GM19099 (cell line): ENCODE measurements around the gene NFATC1.

Experiments used
- POLR2A ChIP-seq: IDR thresholded peaks from 3 replicates; pipeline ENCODE4 v1.6.1; 2011; ENCODE audit warnings: low read depth; ENCODE audit not compliant: insufficient read length; ENCODE audit errors: extremely low read depth

The NFATC1 gene

DNA sequence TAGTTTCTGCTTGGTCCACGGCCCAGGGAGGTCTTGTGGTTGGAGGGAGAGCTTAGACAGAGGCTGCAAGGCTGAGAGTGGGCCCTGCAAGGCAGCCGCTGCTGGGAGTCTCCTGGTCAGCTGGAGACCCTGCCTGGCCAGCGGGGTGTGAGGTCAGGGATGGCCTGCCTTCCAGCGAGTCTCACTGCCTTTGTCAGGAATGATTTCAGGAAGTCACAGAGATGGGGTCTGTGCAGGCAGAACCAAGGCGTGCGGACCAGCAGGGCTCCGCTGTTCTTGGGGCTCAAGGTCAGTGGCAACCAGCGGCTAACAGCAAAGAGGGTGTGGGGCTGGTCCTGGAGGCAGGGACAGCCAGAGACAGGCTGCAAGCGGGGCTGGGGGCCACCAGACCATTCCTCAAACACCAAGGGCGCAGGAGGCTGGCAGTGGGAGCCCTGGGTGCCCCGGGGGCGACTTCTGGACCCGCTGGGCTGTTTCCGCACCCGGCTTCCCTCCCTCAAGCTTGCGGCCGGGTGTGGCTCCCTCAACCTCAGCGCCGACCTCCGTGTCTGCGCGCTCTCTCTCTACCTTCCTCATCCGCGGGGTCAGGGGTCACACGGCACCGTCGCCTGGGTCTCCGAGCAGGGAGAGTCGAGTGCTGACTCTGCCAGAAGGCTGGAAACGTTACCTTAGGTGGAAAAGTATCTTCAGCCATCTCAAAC is 159.4 kb downstream of the NFATC1 start:
- no peak for TF ChIP-seq POLR2A

DNA sequence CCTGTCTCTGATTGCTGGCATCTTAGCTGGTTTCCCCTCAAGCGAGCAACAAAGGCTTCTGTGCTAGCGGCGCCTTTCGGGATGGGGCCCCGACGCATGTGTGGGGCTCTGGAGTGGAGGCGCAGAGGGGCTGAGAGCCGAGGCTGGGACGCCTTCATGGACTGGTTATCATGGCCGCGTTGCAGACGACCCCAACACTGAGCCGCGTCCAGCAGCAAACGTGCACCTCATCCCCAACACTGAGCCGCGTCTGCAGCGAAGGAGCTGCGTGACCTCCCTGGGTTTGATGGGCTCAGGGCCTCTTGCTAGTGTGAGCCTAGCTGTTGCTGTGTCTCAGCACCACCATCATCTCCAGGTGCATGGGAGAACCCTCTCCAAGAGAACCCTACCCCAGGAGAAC is 160.2 kb downstream of the NFATC1 start:
- no peak for TF ChIP-seq POLR2A

DNA sequence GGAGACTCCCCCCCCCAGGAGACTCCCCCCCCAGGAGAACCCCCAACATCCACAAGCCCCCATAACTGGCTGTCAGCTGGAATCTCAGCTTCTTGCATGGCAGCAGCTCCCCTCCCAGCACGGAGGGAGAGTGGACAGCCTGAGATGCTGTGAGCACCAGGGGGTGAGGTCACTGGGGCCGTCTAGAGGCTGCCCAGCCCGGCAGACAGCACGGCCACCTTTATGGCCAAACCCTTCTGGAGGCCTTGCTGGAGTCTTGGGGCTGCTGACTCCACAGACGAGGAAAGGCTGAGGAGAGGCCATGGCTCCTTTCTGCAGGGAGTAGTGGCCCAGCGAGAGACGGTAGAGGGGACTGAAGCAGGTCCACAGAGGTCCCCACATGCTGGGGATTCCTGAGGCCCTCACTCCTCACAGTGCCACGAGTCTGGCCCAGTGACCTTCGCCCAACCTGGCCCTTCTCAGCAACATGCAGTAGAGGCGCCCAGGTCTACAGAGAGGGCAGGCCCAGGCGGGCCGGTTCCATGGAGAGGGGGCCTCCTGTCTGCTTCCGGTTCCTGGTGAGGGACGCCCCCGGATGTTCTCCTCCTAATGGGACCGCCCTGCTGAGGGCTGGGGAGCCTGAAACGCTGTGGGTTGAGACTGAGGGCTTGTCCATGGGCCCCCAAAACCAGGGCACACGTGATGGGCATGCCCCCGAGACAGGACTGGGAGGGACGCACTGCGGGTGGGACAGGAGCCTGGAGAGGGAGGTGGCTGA is 161.3 kb downstream of the NFATC1 start:
- no peak for TF ChIP-seq POLR2A

DNA sequence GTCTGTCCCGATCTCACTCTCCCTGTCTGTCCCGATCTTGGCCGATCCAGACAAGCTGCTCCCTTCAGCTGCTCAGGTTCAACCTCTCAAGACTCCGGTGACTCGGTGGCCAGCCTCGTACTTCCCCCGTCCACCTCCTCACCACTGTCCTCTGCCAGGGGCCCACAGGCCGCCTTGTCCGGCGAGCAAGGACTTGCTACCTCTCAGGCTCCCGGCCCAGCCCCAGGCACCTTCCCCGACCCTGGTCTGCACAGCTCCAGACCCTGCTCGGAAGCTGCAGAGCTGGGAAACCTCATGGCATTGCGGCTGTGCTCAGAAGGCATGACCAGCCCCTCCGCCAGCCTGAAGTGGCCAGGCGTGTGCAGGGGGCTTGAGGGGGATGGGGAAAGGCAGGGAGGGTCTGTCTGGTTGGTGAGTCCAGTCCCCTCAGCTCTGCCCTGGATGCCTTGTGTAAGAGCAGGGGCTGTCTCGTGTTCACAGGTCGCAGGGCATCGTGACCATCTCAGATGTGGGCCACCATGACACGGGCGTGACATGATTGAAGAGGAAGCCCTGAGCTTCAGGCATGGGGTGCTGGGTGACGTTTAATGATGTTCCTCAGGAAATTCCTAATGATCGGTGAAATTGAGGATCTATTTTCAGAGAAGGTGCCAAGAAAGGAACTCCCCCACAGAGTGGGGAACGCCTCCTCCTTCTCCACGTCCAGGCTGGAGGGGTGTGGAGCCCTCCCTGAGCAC is 162.6 kb downstream of the NFATC1 start:
- TF ChIP-seq POLR2A = no peak

DNA sequence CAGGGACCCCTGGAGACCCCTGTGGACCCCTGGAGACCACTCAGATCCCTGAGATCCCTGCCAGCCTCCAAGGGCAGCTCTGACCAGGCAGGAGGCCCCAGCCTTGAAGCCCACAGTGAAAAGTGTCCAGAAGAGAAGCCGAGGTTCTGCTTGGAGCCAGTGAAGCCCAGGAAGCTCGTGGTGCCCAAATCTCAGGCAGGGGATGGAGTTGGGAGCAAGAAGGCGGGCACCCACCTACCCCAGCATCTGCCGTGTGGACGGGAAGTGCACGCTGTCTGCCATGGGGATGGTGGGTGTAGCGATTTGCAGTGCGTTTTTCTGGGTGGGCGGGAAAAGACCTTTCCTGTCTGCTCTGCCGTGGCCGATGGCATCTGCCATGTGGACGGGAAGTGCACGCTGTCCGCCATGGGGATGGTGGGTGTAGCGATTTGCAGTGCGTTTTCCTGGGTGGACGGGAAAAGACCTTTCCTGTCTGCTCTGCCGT is 163.2 kb downstream of the NFATC1 start:
- no peak for TF ChIP-seq POLR2A

DNA sequence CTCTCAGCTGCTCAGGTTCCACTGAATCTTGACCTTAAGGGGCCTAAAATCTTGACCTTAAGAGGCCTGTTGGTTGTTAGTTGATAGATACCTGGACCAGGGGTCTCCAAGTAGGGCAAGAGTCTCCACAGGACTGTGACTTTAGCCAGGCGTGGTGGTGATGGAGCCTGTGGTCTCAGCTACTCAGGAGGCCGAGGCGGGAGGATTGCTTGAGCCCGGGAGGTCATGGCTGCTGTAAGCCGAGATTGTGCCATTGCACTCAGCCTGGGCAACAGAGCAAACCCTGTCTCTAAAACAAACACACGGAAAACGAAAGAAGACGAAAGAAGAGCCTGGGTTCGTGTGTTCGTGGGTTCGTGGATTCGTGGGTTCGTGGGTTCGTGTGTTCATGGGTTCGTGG is 163.7 kb downstream of the NFATC1 start:
- no peak for TF ChIP-seq POLR2A

DNA sequence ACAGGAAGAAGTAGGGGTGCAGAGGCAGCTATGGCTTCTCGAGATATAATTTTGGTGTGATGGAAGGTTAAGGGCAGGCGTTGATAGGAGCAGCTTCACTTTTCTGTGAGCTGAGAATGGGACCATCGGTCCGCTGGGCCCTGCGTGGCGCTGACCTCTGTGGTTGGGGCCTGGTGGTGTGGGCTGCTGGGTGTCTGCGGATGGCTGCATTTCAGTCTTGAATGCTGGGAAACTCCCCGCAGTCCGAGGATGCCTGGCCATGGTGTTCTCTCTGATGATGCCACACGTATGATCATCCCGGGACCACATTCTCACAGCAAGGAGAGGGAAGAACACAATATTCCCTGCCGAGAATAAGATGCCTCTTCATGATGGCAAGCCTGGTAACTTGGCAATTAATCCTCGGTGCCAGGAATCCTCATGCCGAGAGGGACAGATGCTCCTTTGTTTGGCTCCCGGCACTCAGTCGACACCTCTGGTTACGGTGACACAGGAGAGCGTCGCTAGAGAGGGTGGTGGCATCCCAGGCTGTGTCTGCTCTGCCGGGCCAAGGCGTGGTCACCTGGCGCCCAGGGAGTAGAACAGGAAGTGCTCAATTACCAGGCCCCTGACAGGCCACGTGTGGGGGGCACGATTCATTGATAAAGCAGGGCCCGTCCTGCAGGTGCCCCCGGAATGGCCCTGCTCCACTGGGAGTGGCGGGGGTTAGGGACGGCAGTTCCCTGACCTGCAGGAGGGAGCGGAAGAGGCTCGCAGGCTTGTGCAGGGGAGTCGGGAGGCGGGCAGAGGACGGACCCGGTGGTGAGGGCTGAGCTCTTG is 164.5 kb downstream of the NFATC1 start:
- TF ChIP-seq POLR2A = no peak

DNA sequence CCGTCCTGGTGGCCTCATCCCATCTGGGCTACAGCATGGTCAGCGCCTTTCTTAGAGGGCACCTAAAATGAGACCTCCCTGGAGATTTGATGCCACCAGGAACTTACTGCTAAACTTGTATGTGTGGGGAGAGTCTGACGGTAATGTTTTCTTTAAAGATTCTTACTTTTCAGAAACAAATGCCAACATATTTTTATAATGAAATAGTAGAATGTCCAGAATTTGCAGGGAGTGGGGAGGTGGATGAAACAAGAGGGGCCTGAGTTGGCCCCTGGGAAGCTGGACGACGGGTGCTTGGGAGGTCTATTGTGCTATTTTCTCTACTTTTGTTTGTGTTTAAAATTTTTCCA is 165.1 kb downstream of the NFATC1 start:
- no peak for TF ChIP-seq POLR2A

DNA sequence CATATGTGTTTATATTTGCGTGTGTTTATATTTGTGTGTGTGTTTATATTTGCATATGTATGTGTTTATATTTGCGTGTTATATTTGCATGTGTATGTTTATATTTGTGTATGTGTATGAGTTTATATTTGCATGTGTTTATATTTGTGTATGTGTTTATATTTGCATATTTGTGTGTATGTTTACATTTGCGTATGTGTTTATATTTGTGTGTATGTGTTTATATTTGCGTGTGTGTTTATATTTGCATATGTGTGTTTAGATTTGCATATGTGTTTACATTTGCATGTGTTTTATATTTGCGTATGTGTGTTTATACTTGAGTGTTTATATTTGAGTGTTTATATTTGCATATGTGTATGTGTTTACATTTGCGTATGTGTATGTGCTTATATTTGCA is 168.2 kb downstream of the NFATC1 start:
- no peak for TF ChIP-seq POLR2A

DNA sequence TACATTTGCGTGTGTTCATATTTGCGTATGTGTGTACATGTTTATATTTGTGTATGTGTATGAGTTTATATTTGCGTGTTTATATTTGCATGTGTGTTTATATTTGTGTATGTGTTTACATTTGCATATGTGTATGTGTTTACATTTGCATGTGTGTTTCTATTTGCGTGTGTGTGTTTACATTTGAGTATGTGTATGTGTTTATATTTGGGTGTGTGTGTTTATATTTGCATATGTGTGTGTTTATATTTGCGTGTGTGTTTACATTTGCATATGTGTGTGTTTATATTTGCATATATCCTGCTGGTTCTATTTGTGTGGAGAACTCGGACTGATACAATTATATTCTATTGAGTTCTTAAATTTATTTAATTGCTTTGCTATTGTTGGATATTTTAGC is 168.7 kb downstream of the NFATC1 start:
- no peak for TF ChIP-seq POLR2A

DNA sequence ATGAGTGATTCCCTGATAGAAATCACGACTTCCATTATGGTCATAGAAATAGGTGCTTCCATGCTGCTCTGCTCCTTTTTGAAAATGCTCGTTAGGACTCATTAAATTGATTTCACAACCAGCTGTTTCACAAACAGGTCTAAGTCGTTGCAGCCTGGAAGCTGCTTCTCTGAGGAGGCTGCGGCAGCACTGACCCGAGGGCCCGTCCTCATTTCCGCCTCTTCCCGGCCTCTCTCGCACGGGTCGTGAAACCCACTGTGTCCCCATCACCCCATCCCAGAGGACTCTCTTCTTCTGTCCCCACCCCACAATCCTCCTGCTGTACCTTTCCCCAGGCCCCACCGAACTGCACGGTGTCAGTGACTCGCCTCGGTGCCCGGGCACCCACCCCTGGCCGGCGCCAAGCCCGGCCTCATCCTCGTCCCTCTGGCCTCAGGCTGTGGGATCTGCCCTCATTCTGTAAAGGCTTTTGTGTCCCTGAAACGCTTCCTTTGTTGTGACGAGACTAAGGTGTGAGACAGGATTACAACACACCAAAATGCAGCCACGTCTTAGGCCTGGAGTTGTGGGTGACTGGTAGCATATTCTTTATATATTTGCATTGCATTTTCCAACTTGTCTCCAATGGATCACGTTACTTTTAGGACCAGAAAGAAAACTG is 171.2 kb downstream of the NFATC1 start:
- no peak for TF ChIP-seq POLR2A

DNA sequence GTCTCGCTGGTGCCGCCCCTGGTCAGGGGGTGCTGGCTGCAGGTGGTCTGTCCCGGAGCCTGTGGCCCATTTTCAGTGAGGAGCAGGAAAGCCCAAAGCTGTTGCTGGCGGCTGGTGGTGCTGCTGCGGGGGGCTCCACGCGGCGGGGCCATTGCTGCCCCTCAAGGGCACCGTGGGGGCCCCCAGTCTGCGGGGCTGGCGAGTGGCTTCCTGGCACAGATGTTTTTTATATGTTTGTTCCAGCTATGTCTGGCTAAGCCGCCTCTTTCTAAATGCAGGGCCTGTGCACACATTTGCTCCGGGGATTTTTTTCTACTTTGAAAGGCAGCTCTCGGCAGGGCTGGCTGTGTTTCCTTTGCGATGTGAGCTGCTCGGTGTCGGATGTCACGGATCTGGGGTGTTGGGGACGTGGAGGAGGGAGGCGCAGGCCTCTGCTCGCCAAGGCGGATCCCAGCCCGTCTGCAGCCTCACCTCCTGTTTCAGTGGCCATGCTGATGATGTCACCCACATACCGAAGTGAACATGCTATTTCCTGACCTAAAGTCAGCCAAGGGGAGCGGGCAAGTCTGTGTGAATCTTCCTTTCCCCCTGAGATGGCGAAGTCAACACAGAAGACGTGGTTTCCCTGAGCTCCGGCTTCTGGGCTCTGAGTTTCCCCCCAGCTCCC is 171.9 kb downstream of the NFATC1 start:
- TF ChIP-seq POLR2A = no peak

DNA sequence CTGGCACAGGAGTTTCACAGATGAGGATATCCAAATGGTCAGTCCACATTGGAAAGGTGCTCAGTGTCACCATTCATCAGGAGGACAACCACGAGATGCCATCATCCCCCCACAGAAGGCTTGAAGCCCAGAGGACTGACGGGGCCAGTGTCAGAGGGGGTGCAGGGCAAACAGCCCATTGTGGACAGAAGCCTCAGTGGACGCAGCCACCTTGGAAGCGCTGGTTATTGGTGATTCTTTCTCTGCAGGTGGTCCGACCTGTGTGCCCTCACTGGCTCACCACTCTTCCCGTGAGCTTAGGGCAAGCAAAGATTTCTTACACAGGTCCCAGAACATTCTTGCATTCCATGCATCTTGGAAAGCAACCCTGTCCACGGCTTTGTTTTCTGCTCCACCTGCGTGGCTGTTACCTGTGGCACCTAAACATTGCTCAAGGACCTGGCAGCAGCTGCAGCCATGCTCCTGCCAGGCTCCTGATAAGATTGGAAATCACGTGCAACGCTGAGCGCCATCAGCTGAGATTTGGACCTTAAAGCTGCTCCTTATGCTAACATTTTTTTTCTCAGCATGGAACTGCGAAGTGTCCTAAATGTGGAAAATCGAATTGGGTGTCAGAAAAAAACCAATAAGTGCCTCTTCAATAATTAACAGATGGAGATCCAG is 172.9 kb downstream of the NFATC1 start:
- TF ChIP-seq POLR2A = no peak
